ENCODE measurements around the gene MAN2A1.
"Not testable (repeated sequence)": the region's sequence is repeated elsewhere in the genome, so short reads cannot be mapped to it uniquely, and the experiment has no call there.

MAN2A1 gene

GRCh38 chr5:109784687-109785086, 95.0 kb downstream of the MAN2A1 start:
- no peak for DNase-seq
- in situ Hi-C loops (cut with MboI; ENCODE audit: low pct_unique_long_range_greater_than_20kb, low sequenced_read_pairs), result no loop called here

- no peak for DNase-seq
- in situ Hi-C loops (cut with MboI; ENCODE audit: low pct_unique_long_range_greater_than_20kb, low sequenced_read_pairs), result no loop called here
Measured at GRCh38 chr5:109786206-109786855, 96.6 kb downstream of the MAN2A1 start.

GRCh38 chr5:109788596-109788995, 98.9 kb downstream of the MAN2A1 start:
- no peak for DNase-seq
- in situ Hi-C loops (cut with MboI; ENCODE audit: low pct_unique_long_range_greater_than_20kb, low sequenced_read_pairs), result no loop called here

- in situ Hi-C loops (cut with MboI; ENCODE audit: low pct_unique_long_range_greater_than_20kb, low sequenced_read_pairs), result no loop called here
- no peak for DNase-seq
Measured at GRCh38 chr5:109792613-109793012, 102.9 kb downstream of the MAN2A1 start.

- DNase-seq, result no peak
- in situ Hi-C loops (cut with MboI; ENCODE audit: low pct_unique_long_range_greater_than_20kb, low sequenced_read_pairs), result no loop called here
Measured at GRCh38 chr5:109803854-109804253, 114.1 kb downstream of the MAN2A1 start.

GRCh38 chr5:109805472-109805871, 115.7 kb downstream of the MAN2A1 start:
- DNase-seq, result no peak
- in situ Hi-C loops (cut with MboI; ENCODE audit: low pct_unique_long_range_greater_than_20kb, low sequenced_read_pairs), result no loop called here

- DNase-seq, result no peak
- in situ Hi-C loops (cut with MboI; ENCODE audit: low pct_unique_long_range_greater_than_20kb, low sequenced_read_pairs), result no loop called here
Measured at GRCh38 chr5:109805883-109806282, 116.2 kb downstream of the MAN2A1 start.

- in situ Hi-C loops (cut with MboI; ENCODE audit: low pct_unique_long_range_greater_than_20kb, low sequenced_read_pairs), result no loop called here
- no peak for DNase-seq
Measured at GRCh38 chr5:109812698-109813097, 123.0 kb downstream of the MAN2A1 start.

- DNase-seq, result no peak
- in situ Hi-C loops (cut with MboI; ENCODE audit: low pct_unique_long_range_greater_than_20kb, low sequenced_read_pairs), result no loop called here
Measured at GRCh38 chr5:109816732-109817131, 127.0 kb downstream of the MAN2A1 start.

- in situ Hi-C loops (cut with MboI; ENCODE audit: low pct_unique_long_range_greater_than_20kb, low sequenced_read_pairs), result no loop called here
- DNase-seq, result no peak
Measured at GRCh38 chr5:109819878-109820277, 130.2 kb downstream of the MAN2A1 start.

- DNase-seq, result no peak
Measured at GRCh38 chr5:109823597-109823996, 133.9 kb downstream of the MAN2A1 start.

GRCh38 chr5:109825450-109825849, 135.7 kb downstream of the MAN2A1 start:
- in situ Hi-C loops (cut with MboI; ENCODE audit: low pct_unique_long_range_greater_than_20kb, low sequenced_read_pairs), result no loop called here
- DNase-seq, result no peak

More at GRCh38 chr5:109823597-109823996, 133.9 kb downstream of the MAN2A1 start:
- in situ Hi-C loops (cut with MboI; ENCODE audit: low pct_unique_long_range_greater_than_20kb, low sequenced_read_pairs), result no loop called here

GRCh38 chr5:109826426-109826825, 136.7 kb downstream of the MAN2A1 start:
- no peak for DNase-seq
- in situ Hi-C loops (cut with MboI; ENCODE audit: low pct_unique_long_range_greater_than_20kb, low sequenced_read_pairs), result no loop called here

GRCh38 chr5:109829331-109829730, 139.6 kb downstream of the MAN2A1 start:
- DNase-seq, result no peak
- in situ Hi-C loops (cut with MboI; ENCODE audit: low pct_unique_long_range_greater_than_20kb, low sequenced_read_pairs), result no loop called here

GRCh38 chr5:109830955-109831502, 141.3 kb downstream of the MAN2A1 start:
- DNase-seq, result no peak
- in situ Hi-C loops (cut with MboI; ENCODE audit: low pct_unique_long_range_greater_than_20kb, low sequenced_read_pairs), result no loop called here

GRCh38 chr5:109832207-109833188, 142.8 kb downstream of the MAN2A1 start:
- in situ Hi-C loops (cut with MboI; ENCODE audit: low pct_unique_long_range_greater_than_20kb, low sequenced_read_pairs), result not testable (repeated sequence)
- peak; percentile 3 for DNase-seq

- in situ Hi-C loops (cut with MboI; ENCODE audit: low pct_unique_long_range_greater_than_20kb, low sequenced_read_pairs), result no loop called here
- DNase-seq, result peak; percentile 66
Measured at GRCh38 chr5:109833946-109834345, 144.2 kb downstream of the MAN2A1 start.

- no peak for DNase-seq
- in situ Hi-C loops (cut with MboI; ENCODE audit: low pct_unique_long_range_greater_than_20kb, low sequenced_read_pairs), result no loop called here
Measured at GRCh38 chr5:109836280-109836679, 146.6 kb downstream of the MAN2A1 start.

GRCh38 chr5:109837231-109837861, 147.6 kb downstream of the MAN2A1 start:
- DNase-seq, result no peak
- in situ Hi-C loops (cut with MboI; ENCODE audit: low pct_unique_long_range_greater_than_20kb, low sequenced_read_pairs), result no loop called here

GRCh38 chr5:109838157-109838556, 148.4 kb downstream of the MAN2A1 start:
- in situ Hi-C loops (cut with MboI; ENCODE audit: low pct_unique_long_range_greater_than_20kb, low sequenced_read_pairs), result no loop called here
- DNase-seq, result no peak
